ENCODE results near the gene TMEM38B.

DNA sequence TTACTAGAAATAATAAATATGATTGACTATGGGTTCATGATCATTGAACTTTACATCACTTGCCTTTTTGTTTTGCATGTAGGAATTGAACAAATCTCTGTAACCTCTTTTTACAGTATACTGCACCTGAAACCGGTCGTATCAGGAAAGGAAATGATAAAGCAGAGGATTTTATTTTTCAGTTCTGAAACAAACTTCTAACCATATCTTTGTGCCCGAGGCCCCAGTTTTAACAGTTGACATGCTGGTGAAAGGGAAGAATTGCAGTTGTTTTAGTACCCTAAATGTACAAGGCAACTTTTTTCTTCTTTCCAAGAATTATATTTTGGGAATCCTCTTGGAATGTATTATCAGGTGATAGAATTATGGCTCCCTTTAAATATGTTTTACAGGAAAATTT, 27.8 kb downstream of the TMEM38B start:
- TF ChIP-seq, protein P1, sequence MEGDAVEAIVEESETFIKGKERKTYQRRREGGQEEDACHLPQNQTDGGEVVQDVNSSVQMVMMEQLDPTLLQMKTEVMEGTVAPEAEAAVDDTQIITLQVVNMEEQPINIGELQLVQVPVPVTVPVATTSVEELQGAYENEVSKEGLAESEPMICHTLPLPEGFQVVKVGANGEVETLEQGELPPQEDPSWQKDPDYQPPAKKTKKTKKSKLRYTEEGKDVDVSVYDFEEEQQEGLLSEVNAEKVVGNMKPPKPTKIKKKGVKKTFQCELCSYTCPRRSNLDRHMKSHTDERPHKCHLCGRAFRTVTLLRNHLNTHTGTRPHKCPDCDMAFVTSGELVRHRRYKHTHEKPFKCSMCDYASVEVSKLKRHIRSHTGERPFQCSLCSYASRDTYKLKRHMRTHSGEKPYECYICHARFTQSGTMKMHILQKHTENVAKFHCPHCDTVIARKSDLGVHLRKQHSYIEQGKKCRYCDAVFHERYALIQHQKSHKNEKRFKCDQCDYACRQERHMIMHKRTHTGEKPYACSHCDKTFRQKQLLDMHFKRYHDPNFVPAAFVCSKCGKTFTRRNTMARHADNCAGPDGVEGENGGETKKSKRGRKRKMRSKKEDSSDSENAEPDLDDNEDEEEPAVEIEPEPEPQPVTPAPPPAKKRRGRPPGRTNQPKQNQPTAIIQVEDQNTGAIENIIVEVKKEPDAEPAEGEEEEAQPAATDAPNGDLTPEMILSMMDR (conservative IDR thresholded peaks at IDR 0.05; ENCODE audit: low read depth in 2 of 2), result no peak
- TF ChIP-seq POLR2AphosphoS5 (IDR thresholded peaks at IDR 0.05; ENCODE audit: low read depth) (no peak), EZH2phosphoT487 (IDR thresholded peaks at IDR 0.05; ENCODE audit: unreplicated experiment) (no peak), REST (IDR thresholded peaks at IDR 0.05; ENCODE audit: unreplicated experiment) (no peak)

Measured in GM23338 (cell line).